MM.1S (cell line): ENCODE data around the gene AMH.

Experiments
- EZH2 ChIP-seq: fragments of 300-600 bp; sonication (generic); optimal IDR thresholded peaks from 2 replicates; pipeline ENCODE3; 2017; ENCODE audit warnings: low read depth, mild to moderate bottlenecking, antibody characterized with exemption, low read length, mixed read lengths
- EZH2phosphoT487 ChIP-seq: fragments of 300-600 bp; sonication (generic); IDR thresholded peaks from 2 replicates; pipeline ENCODE4 v1.6.1; 2018; ENCODE audit warnings: antibody characterized with exemption, low read length
- TF ChIP-seq, protein P1 (sequence below): fragments of 300-600 bp; sonication (generic); IDR thresholded peaks from 2 replicates; pipeline ENCODE4 v1.5.1; 2016; ENCODE audit warnings: antibody characterized with exemption, low read length, mixed read lengths

DNA sequence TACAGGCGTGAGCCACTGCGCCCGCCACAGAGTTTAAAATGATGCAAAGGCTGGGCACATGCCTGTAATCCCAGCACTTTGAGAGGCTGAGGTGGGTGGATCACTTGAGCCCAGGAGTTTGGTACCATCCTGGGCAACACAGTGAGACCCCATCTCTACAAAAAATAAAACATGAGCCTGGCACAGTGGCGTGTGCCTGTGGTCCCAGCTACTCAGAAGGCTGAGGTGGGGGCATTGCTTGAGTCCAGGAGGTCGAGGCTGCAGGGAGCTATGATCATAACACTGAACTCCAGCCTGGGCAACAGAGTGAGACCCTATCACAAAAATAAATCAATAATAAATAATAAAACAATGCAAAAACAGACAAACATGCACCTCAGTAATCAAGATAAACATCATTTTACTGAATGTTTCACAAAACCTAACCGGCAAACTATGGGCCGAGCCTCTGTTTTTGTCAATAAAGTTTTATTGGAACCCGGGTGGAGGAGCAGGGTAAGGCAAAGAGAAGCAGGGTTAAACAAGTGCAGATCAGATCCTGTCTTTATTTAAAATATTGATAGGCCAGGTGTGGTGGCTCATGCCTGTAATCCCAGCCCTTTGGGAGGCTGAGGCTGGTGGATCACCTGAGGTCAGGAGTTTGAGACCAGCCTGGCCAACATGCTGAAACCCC, 34.8 kb downstream of the AMH start:
- TF ChIP-seq, protein P1, sequence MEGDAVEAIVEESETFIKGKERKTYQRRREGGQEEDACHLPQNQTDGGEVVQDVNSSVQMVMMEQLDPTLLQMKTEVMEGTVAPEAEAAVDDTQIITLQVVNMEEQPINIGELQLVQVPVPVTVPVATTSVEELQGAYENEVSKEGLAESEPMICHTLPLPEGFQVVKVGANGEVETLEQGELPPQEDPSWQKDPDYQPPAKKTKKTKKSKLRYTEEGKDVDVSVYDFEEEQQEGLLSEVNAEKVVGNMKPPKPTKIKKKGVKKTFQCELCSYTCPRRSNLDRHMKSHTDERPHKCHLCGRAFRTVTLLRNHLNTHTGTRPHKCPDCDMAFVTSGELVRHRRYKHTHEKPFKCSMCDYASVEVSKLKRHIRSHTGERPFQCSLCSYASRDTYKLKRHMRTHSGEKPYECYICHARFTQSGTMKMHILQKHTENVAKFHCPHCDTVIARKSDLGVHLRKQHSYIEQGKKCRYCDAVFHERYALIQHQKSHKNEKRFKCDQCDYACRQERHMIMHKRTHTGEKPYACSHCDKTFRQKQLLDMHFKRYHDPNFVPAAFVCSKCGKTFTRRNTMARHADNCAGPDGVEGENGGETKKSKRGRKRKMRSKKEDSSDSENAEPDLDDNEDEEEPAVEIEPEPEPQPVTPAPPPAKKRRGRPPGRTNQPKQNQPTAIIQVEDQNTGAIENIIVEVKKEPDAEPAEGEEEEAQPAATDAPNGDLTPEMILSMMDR: no peak
- TF ChIP-seq EZH2 (no peak), EZH2phosphoT487 (no peak)
